Keratinocyte (primary cell): ENCODE results near the gene KCNJ16. TPM values are rescaled to one million over a fixed set of nuclear protein-coding genes. Genes with fewer than 3 reads are reported as not detected.

ENCODE experiments used
- DNase-seq: peaks from one replicate; pipeline ENCODE4 v3.0.0-alpha.2; 2011; ENCODE audit warnings: low read depth, missing footprints, low spot score
- FAIRE-seq: peaks from 2 replicates; lab custom pipeline; 2011; peaks lifted over from hg19 to GRCh38; lab: Jason Lieb, UNC
- H2AFZ ChIP-seq: 2 replicates; pipeline ENCODE4 v1.6.0; 2012; ENCODE audit warnings: low read length, control low read depth, inconsistent platforms; ENCODE audit not compliant: control insufficient read depth
- H3K27ac ChIP-seq: 2 replicates; pipeline ENCODE4 v1.5.1; 2011; ENCODE audit warnings: low read length; ENCODE audit not compliant: control insufficient read depth, insufficient read depth
- H3K27me3 ChIP-seq: 3 replicates; pipeline ENCODE4 v1.6.0; 2011; ENCODE audit warnings: low read length; ENCODE audit not compliant: control insufficient read depth, insufficient read depth; ENCODE audit errors: extremely low read depth
- H3K36me3 ChIP-seq, 2 experiments: 2 replicates in 1 of 2; 3 replicates in 1 of 2; pipeline ENCODE4 v1.5.1; 2011; ENCODE audit warnings: low read length in 2 of 2, mild to moderate bottlenecking in 1 of 2; ENCODE audit not compliant: control insufficient read depth in 2 of 2, insufficient read depth in 2 of 2; ENCODE audit errors: extremely low read depth in 1 of 2
- H3K4me1 ChIP-seq: 3 replicates; pipeline ENCODE4 v1.5.1; 2011; ENCODE audit warnings: low read length; ENCODE audit not compliant: control insufficient read depth, insufficient read depth; ENCODE audit errors: extremely low read depth
- H3K4me2 ChIP-seq: 3 replicates; pipeline ENCODE4 v1.6.0; 2011; ENCODE audit warnings: low read depth, low read length; ENCODE audit not compliant: control insufficient read depth, insufficient read depth; ENCODE audit errors: extremely low read depth
- H3K4me3 ChIP-seq, 3 experiments: fragments of 200-600 bp in 1 of 3; sonication (generic) in 1 of 3; 2 replicates in 2 of 3; 3 replicates in 1 of 3; pipeline ENCODE4 v1.5.1; 2011 to 2016; ENCODE audit warnings: low read length in 3 of 3, mild to moderate bottlenecking in 3 of 3, control low read depth in 2 of 3, inconsistent platforms in 1 of 3, low read depth in 1 of 3, mixed read lengths in 1 of 3, mixed run types in 1 of 3, moderate library complexity in 1 of 3; ENCODE audit not compliant: control insufficient read depth in 2 of 3, insufficient read depth in 2 of 3; ENCODE audit errors: extremely low read depth in 1 of 3
- H3K79me2 ChIP-seq: 2 replicates; pipeline ENCODE4 v1.6.0; 2012; ENCODE audit warnings: low read length; ENCODE audit not compliant: control insufficient read depth, insufficient read depth
- H3K9ac ChIP-seq: 3 replicates; pipeline ENCODE4 v1.6.0; 2011; ENCODE audit warnings: low read length; ENCODE audit not compliant: control insufficient read depth, insufficient read depth; ENCODE audit errors: extremely low read depth
- H3K9me1 ChIP-seq: 3 replicates; pipeline ENCODE4 v1.6.0; 2011; ENCODE audit warnings: low read length; ENCODE audit not compliant: control insufficient read depth, insufficient read depth; ENCODE audit errors: extremely low read depth
- H3K9me3 ChIP-seq: 2 replicates; pipeline ENCODE4 v1.5.1; 2012; ENCODE audit warnings: low read depth, low read length; ENCODE audit not compliant: control insufficient read depth
- H4K20me1 ChIP-seq: 3 replicates; pipeline ENCODE4 v1.6.0; 2011; ENCODE audit warnings: low read length; ENCODE audit not compliant: control insufficient read depth, insufficient read depth; ENCODE audit errors: extremely low read depth
- CTCF ChIP-seq, 3 experiments: IDR thresholded peaks in 1 of 3; conservative IDR thresholded peaks in 1 of 3; optimal IDR thresholded peaks in 1 of 3; 2 replicates in 2 of 3; 3 replicates in 1 of 3; pipeline versions ENCODE3 to v1.5.1; 2011; ENCODE audit warnings: low read length in 3 of 3, mild to moderate bottlenecking in 3 of 3, moderate library complexity in 2 of 3, control low read depth in 1 of 3, inconsistent platforms in 1 of 3; ENCODE audit not compliant: insufficient read depth in 2 of 3; ENCODE audit errors: extremely low read depth in 1 of 3
- EZH2 ChIP-seq: IDR thresholded peaks from one replicate; pipeline ENCODE4 v1.6.1; 2012; ENCODE audit warnings: inconsistent platforms, mild to moderate bottlenecking, low read length, moderate library complexity
- dilution Hi-C: fragments of 300-500 bp; cut with MboI; formaldehyde crosslinking; loops from one replicate; pipeline ENCODE4 v1.7.0; 2020; ENCODE audit warnings: low sequenced_read_pairs; ENCODE audit not compliant: extremely low pct_ligation_motif_present
- polyA plus RNA-seq, 5 experiments: library from polyadenylated mRNA; depleted of rRNA in 3 of 5; stranded (reverse) in 3 of 5; stranded (forward) in 1 of 5; unstranded in 1 of 5; fragments of >200 nt; gene quantifications; 1 replicate in 1 of 5; 2 replicates in 3 of 5; 3 replicates in 1 of 5; pipeline versions ENCODE4 v1.2.1 to v1.2.3, GENCODE V29; 2011 to 2012; ENCODE audit warnings: missing spikeins in 2 of 5, low read depth in 1 of 5, low replicate concordance in 1 of 5

The KCNJ16 gene
- polyA plus RNA-seq, 1 donor (not counting 4 experiments of a cell fraction or from before 2014, with no cell fraction given), result not detected

DNA sequence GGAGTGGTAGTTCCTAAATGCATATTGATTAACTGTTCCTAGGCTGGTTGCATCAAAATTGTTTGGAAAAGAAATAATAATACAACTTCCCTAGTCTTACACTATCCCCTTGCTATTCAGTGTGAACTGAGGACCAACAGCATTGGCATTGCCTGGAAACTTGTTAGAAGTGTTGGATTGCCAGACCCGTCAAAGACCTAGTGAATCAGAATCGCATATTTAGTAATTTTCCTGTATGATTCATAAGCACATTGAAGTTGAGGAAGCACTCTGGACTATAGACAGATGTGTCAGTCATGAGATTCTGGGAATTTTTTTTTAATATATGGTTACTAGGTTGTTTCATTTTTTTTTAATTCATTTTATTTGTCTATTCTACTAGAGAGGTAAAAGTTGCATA lies 34.7 kb upstream of the KCNJ16 start:
- Histone ChIP-seq H3K36me3 (no peaks in the 10 kb centered on the region), H3K27ac (no peak overlapping the region)

GRCh38 chr17:70041061-70041460 lies 34.0 kb upstream of the KCNJ16 start:
- Histone ChIP-seq H3K27me3 (no peaks in the 10 kb centered on the region), H3K9ac (no peak overlapping the region), H3K79me2 (no peaks in the 10 kb centered on the region), H3K4me2 (no peak overlapping the region), H3K9me3 (no peaks in the 10 kb centered on the region), H4K20me1 (no peaks in the 10 kb centered on the region), H3K36me3 (no peaks in the 10 kb centered on the region), H3K27ac (no peak overlapping the region), H3K4me1 (no peaks in the 10 kb centered on the region), H3K9me1 (no peaks in the 10 kb centered on the region), H2AFZ (no peak overlapping the region), H3K4me3 (no peak overlapping the region)
- dilution Hi-C loops, result no loop called here
- no peak for TF ChIP-seq CTCF (optimal IDR thresholded peaks at IDR 0.05 in 1 of 3, IDR thresholded peaks at IDR 0.05 in 1 of 3, conservative IDR thresholded peaks at IDR 0.05 in 1 of 3; ENCODE audit: extremely low read depth in 1 of 3, insufficient read depth in 2 of 3, low read length in 3 of 3)
- TF ChIP-seq EZH2, result no peak
- FAIRE-seq (no peak), DNase-seq (no peak)

More for the DNA sequence above, 34.7 kb upstream of the KCNJ16 start:
- no peaks in the 10 kb centered on the region for H3K9me3 ChIP-seq
- H3K4me3 ChIP-seq, result no peak overlapping the region
- DNase-seq (no peak), FAIRE-seq (no peak)
- no peaks in the 10 kb centered on the region for H3K79me2 ChIP-seq
- no peaks in the 10 kb centered on the region for H3K27me3 ChIP-seq
- no peak for TF ChIP-seq CTCF (optimal IDR thresholded peaks at IDR 0.05 in 1 of 3, IDR thresholded peaks at IDR 0.05 in 1 of 3, conservative IDR thresholded peaks at IDR 0.05 in 1 of 3; ENCODE audit: extremely low read depth in 1 of 3, insufficient read depth in 2 of 3, low read length in 3 of 3)
- H3K4me1 ChIP-seq, result no peaks in the 10 kb centered on the region
- no peak overlapping the region for H3K4me2 ChIP-seq
- no peak overlapping the region for H3K9ac ChIP-seq
- dilution Hi-C loops, result no loop called here
- no peaks in the 10 kb centered on the region for H3K9me1 ChIP-seq
- no peaks in the 10 kb centered on the region for H4K20me1 ChIP-seq
- no peak overlapping the region for H2AFZ ChIP-seq
